ENCODE measurements around the gene MAP1B. TPM values are rescaled to one million over a fixed set of nuclear protein-coding genes. Genes with fewer than 3 reads are reported as not detected.

MAP1B gene
- total RNA-seq (2022) = 21.5 and 34.6 TPM in 2 replicates
- percentile 67 among the genes with signal in this experiment for Bru-seq, nascent RNA
- BruChase-seq, experiment 1, labeled RNA remaining after a 6-hour chase = percentile 89 among the genes with signal in this experiment
- BruChase-seq, experiment 2, labeled RNA remaining after a 2-hour chase = percentile 80 among the genes with signal in this experiment
- long read RNA-seq, partial matches to known transcripts = 0 of 2 reads
- long read RNA-seq, other reads (novel, unspliced or antisense) = 1 of 2 reads

- Mint-ChIP-seq H3K36me3 (ENCODE audit: insufficient read depth, unreplicated experiment) (peaks cover 29% of the 10 kb centered on the region), H3K4me1 (ENCODE audit: low read depth, unreplicated experiment) (no peaks in the 10 kb centered on the region), H3K4me3 (ENCODE audit: low read depth, unreplicated experiment) (peak within 1 kb of the TSS; percentile 94), H3K27ac (ENCODE audit: unreplicated experiment) (peak within 1 kb of the TSS; percentile 60), H3K9me3 (ENCODE audit: low read depth, unreplicated experiment) (no peaks in the 10 kb centered on the region), H3K27me3 (ENCODE audit: unreplicated experiment) (peaks cover 31% of the 10 kb centered on the region)
- BruUV-seq (replicated peaks) = TSS peak; percentile 16
- DNase-seq = peak; percentile 48
- intact Hi-C loops (cut with micrococcal nuclease; ENCODE audit: unreplicated experiment) = loop anchor here (10.0 kb wide), 2 partner anchors 73 to 173 kb away; no protein-coding TSS in a partner anchor
- no peak for TF ChIP-seq CTCF (IDR thresholded peaks at IDR 0.05; ENCODE audit: unreplicated experiment)
- CTCF ChIA-PET = no interaction called here
Measured at GRCh38 chr5:72107131-72107900, at the start of gene MAP1B. TSS of gene MAP1B (plus strand) at chr5:72107475. CDS start at chr5:72107532, 57 bp downstream.

- intact Hi-C loops (cut with micrococcal nuclease; ENCODE audit: unreplicated experiment) = no loop called here
- H3K27ac Mint-ChIP-seq (ENCODE audit: unreplicated experiment) = no peak overlapping the region
- no peaks in the 10 kb centered on the region for H3K9me3 Mint-ChIP-seq (ENCODE audit: low read depth, unreplicated experiment)
- H3K4me3 Mint-ChIP-seq (ENCODE audit: low read depth, unreplicated experiment) = no peak overlapping the region
- peaks cover 39% of the 10 kb centered on the region for H3K27me3 Mint-ChIP-seq (ENCODE audit: unreplicated experiment)
- BruUV-seq (replicated peaks) = no TSS peak
- TF ChIP-seq CTCF (IDR thresholded peaks at IDR 0.05; ENCODE audit: unreplicated experiment) = no peak
- CTCF ChIA-PET = no interaction called here
- H3K36me3 Mint-ChIP-seq (ENCODE audit: insufficient read depth, unreplicated experiment) = no peaks in the 10 kb centered on the region
- H3K4me1 Mint-ChIP-seq (ENCODE audit: low read depth, unreplicated experiment) = no peaks in the 10 kb centered on the region
- DNase-seq = no peak
Measured at GRCh38 chr5:72057816-72058215, 49.5 kb upstream of the MAP1B start.

DNA sequence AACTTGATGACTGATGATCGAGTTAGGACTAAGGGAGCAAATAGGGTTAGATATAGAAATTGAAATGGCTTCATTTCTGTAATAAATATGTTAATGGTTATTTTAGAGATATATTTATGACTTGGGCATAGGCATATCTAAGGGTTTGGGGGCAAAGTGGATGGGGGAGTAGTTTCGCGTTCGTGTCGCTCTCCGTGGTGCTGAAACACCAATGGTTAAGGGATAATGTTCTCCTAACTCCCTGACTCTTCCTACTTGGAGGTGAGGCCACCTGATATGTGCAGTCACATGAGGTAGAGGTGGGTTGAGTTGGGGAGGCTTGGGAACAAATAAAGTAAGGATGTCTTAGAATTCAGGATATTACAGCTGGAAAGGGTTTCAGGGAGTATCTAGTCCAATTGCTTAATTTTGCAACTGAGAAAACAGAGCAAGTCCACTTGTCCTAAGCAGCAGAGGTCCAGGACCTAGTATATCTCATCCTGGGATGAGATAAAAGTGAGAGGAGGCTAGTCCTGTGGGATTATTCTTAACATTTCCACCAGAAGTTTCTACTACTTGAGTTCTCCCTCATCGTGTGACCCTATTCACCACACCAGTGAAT is 44.0 kb upstream of the MAP1B start:
- CTCF ChIA-PET = no interaction called here
- DNase-seq = peak; percentile 24
- peaks cover 37% of the 10 kb centered on the region for H3K4me1 Mint-ChIP-seq (ENCODE audit: low read depth, unreplicated experiment)
- H3K27ac Mint-ChIP-seq (ENCODE audit: unreplicated experiment) = no peak overlapping the region
- H3K27me3 Mint-ChIP-seq (ENCODE audit: unreplicated experiment) = peaks cover 6% of the 10 kb centered on the region
- BruUV-seq (replicated peaks) = no TSS peak
- peaks cover 5% of the 10 kb centered on the region for H3K36me3 Mint-ChIP-seq (ENCODE audit: insufficient read depth, unreplicated experiment)
- no peak for TF ChIP-seq CTCF (IDR thresholded peaks at IDR 0.05; ENCODE audit: unreplicated experiment)
- H3K4me3 Mint-ChIP-seq (ENCODE audit: low read depth, unreplicated experiment) = no peak overlapping the region
- no peaks in the 10 kb centered on the region for H3K9me3 Mint-ChIP-seq (ENCODE audit: low read depth, unreplicated experiment)
- intact Hi-C loops (cut with micrococcal nuclease; ENCODE audit: unreplicated experiment) = no loop called here

- peak; percentile 50 for DNase-seq
- CTCF ChIA-PET = interaction anchor here (0.9 kb wide), 1 partner anchor 10 kb away, joined by 3 read pairs; no protein-coding TSS in a partner anchor
- Mint-ChIP-seq H3K27ac (ENCODE audit: unreplicated experiment) (no peak overlapping the region), H3K4me3 (ENCODE audit: low read depth, unreplicated experiment) (no peak overlapping the region), H3K27me3 (ENCODE audit: unreplicated experiment) (no peaks in the 10 kb centered on the region), H3K9me3 (ENCODE audit: low read depth, unreplicated experiment) (no peaks in the 10 kb centered on the region), H3K4me1 (ENCODE audit: low read depth, unreplicated experiment) (peaks cover 39% of the 10 kb centered on the region), H3K36me3 (ENCODE audit: insufficient read depth, unreplicated experiment) (peaks cover 5% of the 10 kb centered on the region)
- BruUV-seq (replicated peaks) = no TSS peak
- intact Hi-C loops (cut with micrococcal nuclease; ENCODE audit: unreplicated experiment) = loop anchor here (5.0 kb wide), 2 partner anchors 38 to 133 kb away; no protein-coding TSS in a partner anchor
- no peak for TF ChIP-seq CTCF (IDR thresholded peaks at IDR 0.05; ENCODE audit: unreplicated experiment)
Measured at GRCh38 chr5:72064801-72065570, 42.3 kb upstream of the MAP1B start.

All from Calu3 (cell line).